Kidney (tissue), 14 donors: ENCODE measurements around the gene CDH13. TPM values are rescaled to one million over a fixed set of nuclear protein-coding genes. Genes with fewer than 3 reads are reported as not detected.

Source experiments
- DNase-seq, 5 donors: peaks; one replicate each; pipeline ENCODE4 v3.0.0-alpha.2; 2013 to 2020
- FAIRE-seq: peaks from 2 replicates; lab custom pipeline; 2012; peaks lifted over from hg19 to GRCh38; lab: Jason Lieb, UNC
- H3K27ac ChIP-seq, 2 donors: one replicate each; pipeline ENCODE4 v1.7.0; 2013; ENCODE audit warnings: low read depth in 2 of 2, low read length in 2 of 2, inconsistent platforms in 1 of 2
- H3K27me3 ChIP-seq: one replicate; pipeline ENCODE4 v1.7.1; 2013; ENCODE audit warnings: low read length, inconsistent platforms; ENCODE audit not compliant: control insufficient read depth, insufficient read depth
- H3K36me3 ChIP-seq, 3 donors: one replicate each; pipeline versions ENCODE4 v1.7.0 to v1.7.1; 2013; ENCODE audit warnings: low read length in 3 of 3, control low read depth in 1 of 3, inconsistent platforms in 1 of 3; ENCODE audit not compliant: insufficient read depth in 3 of 3, control insufficient read depth in 2 of 3
- H3K4me1 ChIP-seq, 3 donors: one replicate each; pipeline versions ENCODE4 v1.7.0 to v1.7.1; 2013; ENCODE audit warnings: low read length in 3 of 3, inconsistent platforms in 1 of 3, low read depth in 1 of 3; ENCODE audit not compliant: control insufficient read depth in 2 of 3, insufficient read depth in 2 of 3
- H3K4me3 ChIP-seq, 3 donors: one replicate each; pipeline versions ENCODE4 v1.7.0 to v1.8.1; 2013; ENCODE audit warnings: low read length in 3 of 3, control low read depth in 1 of 3, inconsistent platforms in 1 of 3
- H3K9ac ChIP-seq, 3 donors: one replicate each; pipeline versions ENCODE4 v1.7.0 to v1.7.1; 2013; ENCODE audit warnings: low read length in 3 of 3, control low read depth in 1 of 3, inconsistent platforms in 1 of 3
- H3K9me3 ChIP-seq, 3 donors: one replicate each; pipeline versions ENCODE4 v1.7.0 to v1.7.1; 2013; ENCODE audit warnings: low read length in 3 of 3, control low read depth in 1 of 3, inconsistent platforms in 1 of 3; ENCODE audit not compliant: control insufficient read depth in 2 of 3, insufficient read depth in 1 of 3
- intact Hi-C: fragments of 100-400 bp; cut with DNase I; formaldehyde crosslinking; loops from one replicate; pipeline ENCODE4 v1.11.1; 2022
- polyA plus RNA-seq: library from polyadenylated mRNA; stranded (reverse); fragments of 350-450 nt; fragmentation: Illumina TruSeq; extraction: RNeasy Lipid Tissue Mini Kit (QIAGEN cat#74804); gene quantifications from one replicate; pipeline ENCODE4 v1.2.3, GENCODE V29; 2014; ENCODE audit warnings: low read depth, low replicate concordance; ENCODE audit not compliant: insufficient read depth
- total RNA-seq: library from RNA; stranded (reverse); fragmentation: NEBNext Ultra II Directional; extraction: Animal tissue kit (Norgen Biotek cat#: 25700); gene quantifications from one replicate; pipeline ENCODE4 v1.2.1, GENCODE V29; 2021
- TF ChIP-seq, protein P1 (sequence below): IDR thresholded peaks from 3 replicates; pipeline ENCODE4 v1.5.1; 2012; ENCODE audit warnings: mild to moderate bottlenecking, moderate library complexity, borderline replicate concordance; ENCODE audit not compliant: insufficient read depth; ENCODE audit errors: extremely low read depth
- donor health status: control.
- donor health status: control.
- donor health status: control.
- donor health status: control.
- donor health status: control.
- donor health status: DM: yes; HTN: yes; CAD: no.
- donor health status: Normal renal cell carcinoma (clear cell type).

CDH13 gene
- total and polyA plus RNA-seq, 2 donors from 2014 or later: 4.8 to 13.8 TPM

DNA sequence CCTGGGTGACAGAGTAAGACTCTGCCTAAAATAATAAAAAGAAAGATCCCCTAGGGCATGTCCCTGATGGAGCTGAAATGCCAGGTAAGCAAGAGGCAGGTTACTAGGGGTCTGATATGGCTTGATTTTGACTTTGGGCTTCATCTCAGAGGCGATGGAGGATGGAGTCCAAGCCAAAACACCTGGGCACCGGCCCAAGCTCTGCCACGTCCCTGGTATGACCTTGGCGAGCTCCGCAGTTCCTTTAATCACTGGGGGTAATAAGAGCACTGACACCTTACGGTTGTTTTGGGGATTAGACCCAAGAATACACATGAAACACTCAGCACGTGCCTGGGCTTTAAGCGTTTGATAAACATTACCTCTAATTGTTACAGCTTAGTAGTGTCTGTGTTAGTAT, 830.2 kb downstream of the CDH13 start:
- H3K4me1 ChIP-seq: no peaks in the 10 kb centered on the region
- no peak overlapping the region for H3K9ac ChIP-seq
- intact Hi-C loops: no loop called here
- no peaks in the 10 kb centered on the region for H3K36me3 ChIP-seq
- TF ChIP-seq, protein P1, sequence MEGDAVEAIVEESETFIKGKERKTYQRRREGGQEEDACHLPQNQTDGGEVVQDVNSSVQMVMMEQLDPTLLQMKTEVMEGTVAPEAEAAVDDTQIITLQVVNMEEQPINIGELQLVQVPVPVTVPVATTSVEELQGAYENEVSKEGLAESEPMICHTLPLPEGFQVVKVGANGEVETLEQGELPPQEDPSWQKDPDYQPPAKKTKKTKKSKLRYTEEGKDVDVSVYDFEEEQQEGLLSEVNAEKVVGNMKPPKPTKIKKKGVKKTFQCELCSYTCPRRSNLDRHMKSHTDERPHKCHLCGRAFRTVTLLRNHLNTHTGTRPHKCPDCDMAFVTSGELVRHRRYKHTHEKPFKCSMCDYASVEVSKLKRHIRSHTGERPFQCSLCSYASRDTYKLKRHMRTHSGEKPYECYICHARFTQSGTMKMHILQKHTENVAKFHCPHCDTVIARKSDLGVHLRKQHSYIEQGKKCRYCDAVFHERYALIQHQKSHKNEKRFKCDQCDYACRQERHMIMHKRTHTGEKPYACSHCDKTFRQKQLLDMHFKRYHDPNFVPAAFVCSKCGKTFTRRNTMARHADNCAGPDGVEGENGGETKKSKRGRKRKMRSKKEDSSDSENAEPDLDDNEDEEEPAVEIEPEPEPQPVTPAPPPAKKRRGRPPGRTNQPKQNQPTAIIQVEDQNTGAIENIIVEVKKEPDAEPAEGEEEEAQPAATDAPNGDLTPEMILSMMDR: no peak
- no peaks in the 10 kb centered on the region for H3K9me3 ChIP-seq
- no peak overlapping the region for H3K27ac ChIP-seq
- H3K27me3 ChIP-seq: no peaks in the 10 kb centered on the region
- DNase-seq (no peak), FAIRE-seq (no peak)
- no peak overlapping the region for H3K4me3 ChIP-seq

DNA sequence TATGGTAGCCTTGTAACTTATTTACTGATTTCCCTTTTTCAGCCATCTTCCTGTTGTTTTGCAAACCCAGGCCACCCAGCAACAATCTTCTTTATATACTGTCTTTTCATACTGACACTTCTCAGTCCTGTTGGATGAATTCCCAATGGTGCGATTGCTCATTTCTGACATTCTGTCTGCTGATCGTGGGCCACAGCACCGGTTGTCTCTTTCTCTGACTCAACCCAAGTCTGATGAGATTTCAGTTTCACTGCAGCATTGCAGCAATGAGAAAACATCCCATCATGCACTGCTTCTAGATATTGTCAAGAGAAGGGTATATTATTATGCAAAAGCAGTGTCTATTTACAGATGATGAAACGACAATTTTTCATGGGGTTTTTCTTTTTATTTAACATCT, 831.8 kb downstream of the CDH13 start:
- no peak for FAIRE-seq

DNA sequence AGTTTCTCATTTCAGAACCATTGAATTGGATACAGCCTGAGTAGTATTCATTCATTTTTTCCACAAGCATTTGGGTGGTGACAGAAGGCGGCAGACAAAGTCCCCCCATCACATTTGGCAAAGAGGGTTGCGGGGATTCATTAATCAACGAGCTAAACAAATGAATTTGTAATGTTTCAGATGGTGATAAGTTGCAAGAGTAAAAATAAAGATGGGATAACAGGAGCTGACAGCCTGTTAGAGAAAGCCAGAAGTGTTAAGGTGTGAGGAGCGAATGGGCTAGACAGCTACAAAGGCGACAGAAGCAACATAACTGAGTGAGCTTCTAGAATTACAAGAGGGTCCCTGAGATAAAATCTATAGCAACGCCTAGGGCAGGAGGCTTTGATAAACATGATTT, 838.2 kb downstream of the CDH13 start:
- H3K9ac ChIP-seq: no peak overlapping the region
- H3K27me3 ChIP-seq: no peaks in the 10 kb centered on the region
- no peaks in the 10 kb centered on the region for H3K4me1 ChIP-seq
- no peak overlapping the region for H3K27ac ChIP-seq
- no peaks in the 10 kb centered on the region for H3K9me3 ChIP-seq
- no peak overlapping the region for H3K4me3 ChIP-seq
- TF ChIP-seq, protein P1: no peak
- H3K36me3 ChIP-seq: no peaks in the 10 kb centered on the region
- no peak for FAIRE-seq
- no peak for DNase-seq
- intact Hi-C loops: no loop called here

More for the DNA sequence above, 831.8 kb downstream of the CDH13 start:
- Histone ChIP-seq H3K27me3 (no peaks in the 10 kb centered on the region), H3K36me3 (no peaks in the 10 kb centered on the region), H3K27ac (no peak overlapping the region), H3K9ac (no peak overlapping the region), H3K9me3 (no peaks in the 10 kb centered on the region), H3K4me1 (no peaks in the 10 kb centered on the region), H3K4me3 (no peak overlapping the region)
- TF ChIP-seq, protein P1: no peak
- DNase-seq: no peak
- intact Hi-C loops: no loop called here

DNA sequence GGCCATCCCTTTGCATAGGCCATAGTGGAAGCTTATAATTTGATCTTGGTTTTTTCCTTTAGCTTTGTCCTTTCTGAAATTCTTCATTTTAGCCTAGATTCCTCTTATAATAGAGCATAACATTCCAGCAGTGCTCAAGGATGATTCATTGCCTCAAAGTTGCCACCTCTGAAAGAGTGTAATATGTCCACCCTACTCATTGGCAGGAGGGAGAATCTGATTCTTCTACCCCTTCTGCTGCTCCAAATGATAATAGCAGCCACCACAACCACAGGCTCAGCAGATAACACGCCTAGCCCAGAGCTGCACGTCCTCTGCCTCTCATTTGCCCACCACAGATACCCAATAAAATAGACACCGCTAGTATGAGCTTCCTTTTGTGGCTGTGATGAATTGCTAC, 843.6 kb downstream of the CDH13 start:
- intact Hi-C loops: no loop called here
- Histone ChIP-seq H3K9ac (no peak overlapping the region), H3K9me3 (no peaks in the 10 kb centered on the region), H3K27me3 (no peaks in the 10 kb centered on the region), H3K4me1 (no peaks in the 10 kb centered on the region), H3K4me3 (no peak overlapping the region), H3K27ac (no peak overlapping the region), H3K36me3 (no peaks in the 10 kb centered on the region)
- FAIRE-seq: no peak
- no peak for DNase-seq
- TF ChIP-seq, protein P1: no peak
